Stimulated activated CD8-positive, alpha-beta memory T cell treated with anti-CD3 and anti-CD28 coated beads, Interleukin-12 subunit alpha, Interleukin-12 subunit beta, amount 100 ng/mL, for 1 hour (primary cell): ENCODE results near the gene C19orf18.
A peak's percentile ranks its signal among the peaks of the same experiment; 100 is the strongest.

ENCODE experiments used
- DNase-seq: peaks from one replicate; pipeline ENCODE4 v3.0.0-alpha.2; 2020; ENCODE audit warnings: low read depth

The C19orf18 gene

GRCh38 chr19:57947419-57948134, 26.8 kb downstream of the C19orf18 start, which contains the start of gene ZNF256:
Gene ZNF256, minus strand, starts transcription at chr19:57947706. Its CDS starts 232 bp downstream, at chr19:57947474.
- DNase-seq: peak; percentile 77

- no peak for DNase-seq
These were observed 27.3 kb downstream of the C19orf18 start for GRCh38 chr19:57947088-57947418.

GRCh38 chr19:57946316-57946715, 28.0 kb downstream of the C19orf18 start:
- no peak for DNase-seq

GRCh38 chr19:57941593-57941992, 32.7 kb downstream of the C19orf18 start:
- no peak for DNase-seq

- DNase-seq: no peak
These were observed 38.6 kb downstream of the C19orf18 start for GRCh38 chr19:57935731-57936130.

GRCh38 chr19:57934820-57935665, 39.3 kb downstream of the C19orf18 start, which contains the start of gene ZNF418:
Gene ZNF418, minus strand, starts transcription at chr19:57935402. Its CDS starts 1,580 bp downstream, at chr19:57933822.
- peak; percentile 22 for DNase-seq

GRCh38 chr19:57927587-57927986, 46.7 kb downstream of the C19orf18 start:
- DNase-seq: no peak

- DNase-seq: peak; percentile 78
These were observed 58.0 kb downstream of the C19orf18 start, which contains the start of gene ZNF417 for GRCh38 chr19:57916168-57916995. Gene ZNF417, minus strand, starts transcription at chr19:57916592. Its CDS starts 181 bp downstream, at chr19:57916411.

GRCh38 chr19:57914531-57914930, 59.8 kb downstream of the C19orf18 start:
- no peak for DNase-seq
